ENCODE measurements around the gene PARD3B.

GRCh38 chr2:205633994-205634393 is 1088.7 kb downstream of the PARD3B start:
- no peak for TF ChIP-seq CTCF (IDR thresholded peaks at IDR 0.05)
- TF ChIP-seq POLR2A (IDR thresholded peaks at IDR 0.05), result no peak

Data from lower leg skin (tissue), 3 donors.